Esophagus muscularis mucosa (tissue), 3 donors: Measurements from ENCODE around the gene LCNL1.

Source experiments
- POLR2A ChIP-seq: fragments of 450-650 bp; IDR thresholded peaks from one replicate; pipeline ENCODE4 v1.6.1; 2017; ENCODE audit warnings: antibody characterized with exemption, moderate library complexity, mild to moderate bottlenecking, low read depth
- TF ChIP-seq, protein P1 (sequence below), 3 experiments: fragments of 200-600 bp in 2 of 3; fragments of 450-650 bp in 1 of 3; sonication (generic) in 2 of 3; IDR thresholded peaks; one replicate each; pipeline ENCODE4 v1.5.1; 2017 to 2019; ENCODE audit warnings: antibody characterized with exemption in 3 of 3, mild to moderate bottlenecking in 2 of 3, moderate library complexity in 1 of 3

DNA sequence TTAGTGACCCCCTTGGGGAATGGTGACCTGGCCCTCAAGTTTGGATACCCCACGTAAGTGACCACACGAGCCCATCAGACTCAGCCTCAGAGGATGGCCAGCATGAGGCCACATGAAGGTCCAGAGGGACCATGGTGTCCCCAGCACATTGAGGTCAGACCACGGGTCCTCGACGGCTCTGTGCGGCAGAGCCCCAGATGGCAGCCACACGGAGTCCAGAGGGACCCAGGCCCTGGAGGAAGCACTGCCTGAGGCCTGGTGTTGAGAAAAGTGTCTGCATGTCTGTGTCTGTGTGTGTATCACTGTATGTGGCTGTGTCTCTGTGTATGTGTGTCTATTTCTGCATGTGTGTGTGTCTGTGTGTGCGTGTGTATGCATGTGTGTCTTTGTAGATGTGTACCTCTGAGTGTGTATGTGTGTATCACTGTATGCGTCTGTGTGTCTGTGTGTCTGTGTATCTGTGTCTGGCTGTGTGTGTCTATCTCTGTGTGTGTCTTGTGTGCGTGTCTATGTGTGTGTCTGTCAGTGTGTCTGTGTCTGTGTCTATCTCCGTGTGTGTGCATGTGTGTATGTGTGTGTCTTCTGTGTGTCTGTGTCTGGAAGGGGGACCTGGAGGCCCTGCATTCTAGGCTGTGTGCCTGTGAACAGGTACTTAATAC lies 992 bp downstream of the LCNL1 start:
- TF ChIP-seq, protein P1, sequence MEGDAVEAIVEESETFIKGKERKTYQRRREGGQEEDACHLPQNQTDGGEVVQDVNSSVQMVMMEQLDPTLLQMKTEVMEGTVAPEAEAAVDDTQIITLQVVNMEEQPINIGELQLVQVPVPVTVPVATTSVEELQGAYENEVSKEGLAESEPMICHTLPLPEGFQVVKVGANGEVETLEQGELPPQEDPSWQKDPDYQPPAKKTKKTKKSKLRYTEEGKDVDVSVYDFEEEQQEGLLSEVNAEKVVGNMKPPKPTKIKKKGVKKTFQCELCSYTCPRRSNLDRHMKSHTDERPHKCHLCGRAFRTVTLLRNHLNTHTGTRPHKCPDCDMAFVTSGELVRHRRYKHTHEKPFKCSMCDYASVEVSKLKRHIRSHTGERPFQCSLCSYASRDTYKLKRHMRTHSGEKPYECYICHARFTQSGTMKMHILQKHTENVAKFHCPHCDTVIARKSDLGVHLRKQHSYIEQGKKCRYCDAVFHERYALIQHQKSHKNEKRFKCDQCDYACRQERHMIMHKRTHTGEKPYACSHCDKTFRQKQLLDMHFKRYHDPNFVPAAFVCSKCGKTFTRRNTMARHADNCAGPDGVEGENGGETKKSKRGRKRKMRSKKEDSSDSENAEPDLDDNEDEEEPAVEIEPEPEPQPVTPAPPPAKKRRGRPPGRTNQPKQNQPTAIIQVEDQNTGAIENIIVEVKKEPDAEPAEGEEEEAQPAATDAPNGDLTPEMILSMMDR (IDR thresholded peaks at IDR 0.05): no peak
- TF ChIP-seq POLR2A: no peak
